Keratinocyte (primary cell): ENCODE data around the gene GPT2. TPM values are rescaled to one million over a fixed set of nuclear protein-coding genes. Genes with fewer than 3 reads are reported as not detected.

Experiments used
- DNase-seq: peaks from one replicate; pipeline ENCODE4 v3.0.0-alpha.2; 2011; ENCODE audit warnings: low read depth, missing footprints, low spot score
- FAIRE-seq: peaks from 2 replicates; lab custom pipeline; 2011; peaks lifted over from hg19 to GRCh38; lab: Jason Lieb, UNC
- H2AFZ ChIP-seq: 2 replicates; pipeline ENCODE4 v1.6.0; 2012; ENCODE audit warnings: low read length, control low read depth, inconsistent platforms; ENCODE audit not compliant: control insufficient read depth
- H3K27ac ChIP-seq: 2 replicates; pipeline ENCODE4 v1.5.1; 2011; ENCODE audit warnings: low read length; ENCODE audit not compliant: control insufficient read depth, insufficient read depth
- H3K27me3 ChIP-seq: 3 replicates; pipeline ENCODE4 v1.6.0; 2011; ENCODE audit warnings: low read length; ENCODE audit not compliant: control insufficient read depth, insufficient read depth; ENCODE audit errors: extremely low read depth
- H3K36me3 ChIP-seq, 2 experiments: 2 replicates in 1 of 2; 3 replicates in 1 of 2; pipeline ENCODE4 v1.5.1; 2011; ENCODE audit warnings: low read length in 2 of 2, mild to moderate bottlenecking in 1 of 2; ENCODE audit not compliant: control insufficient read depth in 2 of 2, insufficient read depth in 2 of 2; ENCODE audit errors: extremely low read depth in 1 of 2
- H3K4me1 ChIP-seq: 3 replicates; pipeline ENCODE4 v1.5.1; 2011; ENCODE audit warnings: low read length; ENCODE audit not compliant: control insufficient read depth, insufficient read depth; ENCODE audit errors: extremely low read depth
- H3K4me2 ChIP-seq: 3 replicates; pipeline ENCODE4 v1.6.0; 2011; ENCODE audit warnings: low read depth, low read length; ENCODE audit not compliant: control insufficient read depth, insufficient read depth; ENCODE audit errors: extremely low read depth
- H3K4me3 ChIP-seq, 3 experiments: fragments of 200-600 bp in 1 of 3; sonication (generic) in 1 of 3; 2 replicates in 2 of 3; 3 replicates in 1 of 3; pipeline ENCODE4 v1.5.1; 2011 to 2016; ENCODE audit warnings: low read length in 3 of 3, mild to moderate bottlenecking in 3 of 3, control low read depth in 2 of 3, inconsistent platforms in 1 of 3, low read depth in 1 of 3, mixed read lengths in 1 of 3, mixed run types in 1 of 3, moderate library complexity in 1 of 3; ENCODE audit not compliant: control insufficient read depth in 2 of 3, insufficient read depth in 2 of 3; ENCODE audit errors: extremely low read depth in 1 of 3
- H3K79me2 ChIP-seq: 2 replicates; pipeline ENCODE4 v1.6.0; 2012; ENCODE audit warnings: low read length; ENCODE audit not compliant: control insufficient read depth, insufficient read depth
- H3K9ac ChIP-seq: 3 replicates; pipeline ENCODE4 v1.6.0; 2011; ENCODE audit warnings: low read length; ENCODE audit not compliant: control insufficient read depth, insufficient read depth; ENCODE audit errors: extremely low read depth
- H3K9me1 ChIP-seq: 3 replicates; pipeline ENCODE4 v1.6.0; 2011; ENCODE audit warnings: low read length; ENCODE audit not compliant: control insufficient read depth, insufficient read depth; ENCODE audit errors: extremely low read depth
- H3K9me3 ChIP-seq: 2 replicates; pipeline ENCODE4 v1.5.1; 2012; ENCODE audit warnings: low read depth, low read length; ENCODE audit not compliant: control insufficient read depth
- H4K20me1 ChIP-seq: 3 replicates; pipeline ENCODE4 v1.6.0; 2011; ENCODE audit warnings: low read length; ENCODE audit not compliant: control insufficient read depth, insufficient read depth; ENCODE audit errors: extremely low read depth
- CTCF ChIP-seq, 3 experiments: IDR thresholded peaks in 1 of 3; conservative IDR thresholded peaks in 1 of 3; optimal IDR thresholded peaks in 1 of 3; 2 replicates in 2 of 3; 3 replicates in 1 of 3; pipeline versions ENCODE3 to v1.5.1; 2011; ENCODE audit warnings: low read length in 3 of 3, mild to moderate bottlenecking in 3 of 3, moderate library complexity in 2 of 3, control low read depth in 1 of 3, inconsistent platforms in 1 of 3; ENCODE audit not compliant: insufficient read depth in 2 of 3; ENCODE audit errors: extremely low read depth in 1 of 3
- EZH2 ChIP-seq: IDR thresholded peaks from one replicate; pipeline ENCODE4 v1.6.1; 2012; ENCODE audit warnings: inconsistent platforms, mild to moderate bottlenecking, low read length, moderate library complexity
- dilution Hi-C: fragments of 300-500 bp; cut with MboI; formaldehyde crosslinking; loops from one replicate; pipeline ENCODE4 v1.7.0; 2020; ENCODE audit warnings: low sequenced_read_pairs; ENCODE audit not compliant: extremely low pct_ligation_motif_present
- polyA plus RNA-seq, 5 experiments: library from polyadenylated mRNA; depleted of rRNA in 3 of 5; stranded (reverse) in 3 of 5; stranded (forward) in 1 of 5; unstranded in 1 of 5; fragments of >200 nt; gene quantifications; 1 replicate in 1 of 5; 2 replicates in 3 of 5; 3 replicates in 1 of 5; pipeline versions ENCODE4 v1.2.1 to v1.2.3, GENCODE V29; 2011 to 2012; ENCODE audit warnings: missing spikeins in 2 of 5, low read depth in 1 of 5, low replicate concordance in 1 of 5

The GPT2 gene
- polyA plus RNA-seq, 1 donor (not counting 4 experiments of a cell fraction or from before 2014, with no cell fraction given) = 16.1 TPM

- TF ChIP-seq EZH2 (no peak), CTCF (optimal IDR thresholded peaks at IDR 0.05 in 1 of 3, IDR thresholded peaks at IDR 0.05 in 1 of 3, conservative IDR thresholded peaks at IDR 0.05 in 1 of 3; ENCODE audit: extremely low read depth in 1 of 3, insufficient read depth in 2 of 3, low read length in 3 of 3) (no peak)
- H3K36me3 ChIP-seq = peaks cover 21 to 54% of the 10 kb centered on the region in 2 experiments
- H3K4me3 ChIP-seq = no peak overlapping the region
- DNase-seq (no peak), FAIRE-seq (no peak)
- H3K9me1 ChIP-seq = no peaks in the 10 kb centered on the region
- dilution Hi-C loops = no loop called here
- no peak overlapping the region for H3K9ac ChIP-seq
- H3K4me2 ChIP-seq = no peak overlapping the region
- no peaks in the 10 kb centered on the region for H3K27me3 ChIP-seq
- no peak overlapping the region for H3K27ac ChIP-seq
- no peaks in the 10 kb centered on the region for H3K9me3 ChIP-seq
- H2AFZ ChIP-seq = no peak overlapping the region
- H4K20me1 ChIP-seq = no peaks in the 10 kb centered on the region
- no peaks in the 10 kb centered on the region for H3K4me1 ChIP-seq
- H3K79me2 ChIP-seq = no peaks in the 10 kb centered on the region
Observed at GRCh38 chr16:46918905-46919792, 35.0 kb downstream of the GPT2 start.

- dilution Hi-C loops = no loop called here
- H3K27ac ChIP-seq = no peak overlapping the region
- FAIRE-seq (no peak), DNase-seq (no peak)
- H2AFZ ChIP-seq = no peak overlapping the region
- H3K9me1 ChIP-seq = no peaks in the 10 kb centered on the region
- H3K4me1 ChIP-seq = no peaks in the 10 kb centered on the region
- H3K9ac ChIP-seq = no peak overlapping the region
- TF ChIP-seq EZH2 (no peak), CTCF (optimal IDR thresholded peaks at IDR 0.05 in 1 of 3, IDR thresholded peaks at IDR 0.05 in 1 of 3, conservative IDR thresholded peaks at IDR 0.05 in 1 of 3; ENCODE audit: extremely low read depth in 1 of 3, insufficient read depth in 2 of 3, low read length in 3 of 3) (no peak)
- no peak overlapping the region for H3K4me2 ChIP-seq
- no peaks in the 10 kb centered on the region for H3K9me3 ChIP-seq
- H3K36me3 ChIP-seq = peaks cover 21 to 50% of the 10 kb centered on the region in 2 experiments
- no peaks in the 10 kb centered on the region for H4K20me1 ChIP-seq
- no peaks in the 10 kb centered on the region for H3K27me3 ChIP-seq
- H3K4me3 ChIP-seq = no peak overlapping the region
- H3K79me2 ChIP-seq = no peaks in the 10 kb centered on the region
Observed at GRCh38 chr16:46920402-46921068, 36.4 kb downstream of the GPT2 start.
